Transverse colon (tissue), 4 donors: ENCODE results near the gene DGKD.

Source experiments
- EP300 ChIP-seq: sonication (generic); formaldehyde crosslinking; IDR thresholded peaks from one replicate; pipeline ENCODE4 v1.6.1; 2017; ENCODE audit warnings: antibody characterized with exemption, low read depth
- POLR2A ChIP-seq: fragments of 450-650 bp; IDR thresholded peaks from one replicate; pipeline ENCODE4 v1.6.1; 2016; ENCODE audit warnings: antibody characterized with exemption, mild to moderate bottlenecking, moderate library complexity
- POLR2AphosphoS5 ChIP-seq, 3 donors: sonication (generic); formaldehyde crosslinking; IDR thresholded peaks; one replicate each; pipeline ENCODE4 v1.6.1; 2016; ENCODE audit warnings: antibody characterized with exemption in 3 of 3
- TF ChIP-seq, protein P1 (sequence below), 5 experiments: fragments of 200-600 bp in 3 of 5; fragments of 450-650 bp in 2 of 5; sonication (generic) in 3 of 5; IDR thresholded peaks; 1 replicate in 2 of 5; 2 replicates in 3 of 5; pipeline ENCODE4 v1.5.1; 2016 to 2017; ENCODE audit warnings: antibody characterized with exemption in 5 of 5, inconsistent platforms in 3 of 5, mild to moderate bottlenecking in 2 of 5, moderate library complexity in 1 of 5

DNA sequence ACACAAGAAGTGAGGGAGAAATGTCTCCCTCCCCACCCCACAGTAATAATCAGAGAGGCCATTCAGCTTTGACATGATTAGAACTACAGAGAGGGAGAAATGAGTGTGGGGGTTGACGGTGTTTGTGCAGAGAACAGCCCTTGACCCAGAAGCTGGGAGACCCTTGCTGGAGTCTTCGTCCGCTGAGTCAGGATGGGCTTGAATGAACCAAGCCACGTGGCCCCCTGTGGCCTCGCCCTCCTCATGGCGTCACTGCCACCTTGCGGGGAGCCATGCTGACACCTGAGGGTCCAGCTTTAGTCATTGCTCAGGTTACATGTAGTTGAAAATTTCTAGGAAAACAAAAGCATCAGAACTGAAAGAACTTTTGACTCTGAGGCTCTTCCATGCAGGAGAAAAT lies 101.2 kb downstream of the DGKD start:
- TF ChIP-seq EP300: no peak
- no peak for TF ChIP-seq POLR2A
- TF ChIP-seq, protein P1, sequence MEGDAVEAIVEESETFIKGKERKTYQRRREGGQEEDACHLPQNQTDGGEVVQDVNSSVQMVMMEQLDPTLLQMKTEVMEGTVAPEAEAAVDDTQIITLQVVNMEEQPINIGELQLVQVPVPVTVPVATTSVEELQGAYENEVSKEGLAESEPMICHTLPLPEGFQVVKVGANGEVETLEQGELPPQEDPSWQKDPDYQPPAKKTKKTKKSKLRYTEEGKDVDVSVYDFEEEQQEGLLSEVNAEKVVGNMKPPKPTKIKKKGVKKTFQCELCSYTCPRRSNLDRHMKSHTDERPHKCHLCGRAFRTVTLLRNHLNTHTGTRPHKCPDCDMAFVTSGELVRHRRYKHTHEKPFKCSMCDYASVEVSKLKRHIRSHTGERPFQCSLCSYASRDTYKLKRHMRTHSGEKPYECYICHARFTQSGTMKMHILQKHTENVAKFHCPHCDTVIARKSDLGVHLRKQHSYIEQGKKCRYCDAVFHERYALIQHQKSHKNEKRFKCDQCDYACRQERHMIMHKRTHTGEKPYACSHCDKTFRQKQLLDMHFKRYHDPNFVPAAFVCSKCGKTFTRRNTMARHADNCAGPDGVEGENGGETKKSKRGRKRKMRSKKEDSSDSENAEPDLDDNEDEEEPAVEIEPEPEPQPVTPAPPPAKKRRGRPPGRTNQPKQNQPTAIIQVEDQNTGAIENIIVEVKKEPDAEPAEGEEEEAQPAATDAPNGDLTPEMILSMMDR (IDR thresholded peaks at IDR 0.05): no peak
- TF ChIP-seq POLR2AphosphoS5 (IDR thresholded peaks at IDR 0.05): no peak
